SU-DHL-6 (cell line): ENCODE measurements around the gene SLCO4A1.

Experiments
- EZH2phosphoT487 ChIP-seq: fragments of 200-600 bp; sonication (generic), shearing (Covaris generic); conservative IDR thresholded peaks from 2 replicates; pipeline ENCODE4 v1.6.1; 2018; ENCODE audit warnings: mild to moderate bottlenecking, antibody characterized with exemption, low read length, moderate library complexity, mixed read lengths
- TF ChIP-seq, protein P1 (sequence below): fragments of 200-600 bp; sonication (generic); IDR thresholded peaks from one replicate; pipeline ENCODE4 v1.5.1; 2017; ENCODE audit warnings: antibody characterized with exemption, mild to moderate bottlenecking, low read length, moderate library complexity; ENCODE audit not compliant: insufficient read depth, poor library complexity, severe bottlenecking

GRCh38 chr20:62716198-62716940 lies 74.1 kb downstream of the SLCO4A1 start:
- TF ChIP-seq, protein P1, sequence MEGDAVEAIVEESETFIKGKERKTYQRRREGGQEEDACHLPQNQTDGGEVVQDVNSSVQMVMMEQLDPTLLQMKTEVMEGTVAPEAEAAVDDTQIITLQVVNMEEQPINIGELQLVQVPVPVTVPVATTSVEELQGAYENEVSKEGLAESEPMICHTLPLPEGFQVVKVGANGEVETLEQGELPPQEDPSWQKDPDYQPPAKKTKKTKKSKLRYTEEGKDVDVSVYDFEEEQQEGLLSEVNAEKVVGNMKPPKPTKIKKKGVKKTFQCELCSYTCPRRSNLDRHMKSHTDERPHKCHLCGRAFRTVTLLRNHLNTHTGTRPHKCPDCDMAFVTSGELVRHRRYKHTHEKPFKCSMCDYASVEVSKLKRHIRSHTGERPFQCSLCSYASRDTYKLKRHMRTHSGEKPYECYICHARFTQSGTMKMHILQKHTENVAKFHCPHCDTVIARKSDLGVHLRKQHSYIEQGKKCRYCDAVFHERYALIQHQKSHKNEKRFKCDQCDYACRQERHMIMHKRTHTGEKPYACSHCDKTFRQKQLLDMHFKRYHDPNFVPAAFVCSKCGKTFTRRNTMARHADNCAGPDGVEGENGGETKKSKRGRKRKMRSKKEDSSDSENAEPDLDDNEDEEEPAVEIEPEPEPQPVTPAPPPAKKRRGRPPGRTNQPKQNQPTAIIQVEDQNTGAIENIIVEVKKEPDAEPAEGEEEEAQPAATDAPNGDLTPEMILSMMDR: no peak
- TF ChIP-seq EZH2phosphoT487: no peak
